HepG2 (cell line): ENCODE measurements around the gene TNNT3. TPM values are rescaled to one million over a fixed set of nuclear protein-coding genes. Genes with fewer than 3 reads are reported as not detected.

Experiments used
- ATAC-seq: fragments of 200-7000 bp; cut with Tn5 transposase; 3 replicates; pipeline ENCODE4 v1.9.1; 2020; ENCODE audit warnings: mild to moderate bottlenecking, moderate library complexity
- BruUV-seq: library from RNA; stranded (reverse); fragments of 400-500 nt; replicated peaks from 2 replicates; lab custom pipeline; 2021; lab: Mats Ljungman, UMichigan
- CTCF ChIA-PET: fragments of 300-600 bp; formaldehyde crosslinking; extraction: SDS; loops from one replicate; lab custom pipeline; 2021; ENCODE audit warnings: low total read pairs, inconsistent platforms, low intra/inter-chr PET ratio; lab: Yijun Ruan, JAX
- POLR2A ChIA-PET: fragments of 350-600 bp; sonication (Branson Sonifier 250); formaldehyde crosslinking; loops from one replicate; lab custom pipeline; 2020; ENCODE audit warnings: antibody characterized with exemption, inconsistent platforms; lab: Yijun Ruan, JAX
- DNase-seq: peaks from one replicate; pipeline ENCODE4 v3.0.0-alpha.2; 2015; ENCODE audit warnings: low spot score
- FAIRE-seq: peaks from 3 replicates; lab custom pipeline; 2011; peaks lifted over from hg19 to GRCh38; lab: Jason Lieb, UNC
- H2AFZ ChIP-seq: one replicate; pipeline ENCODE4 v1.6.1; 2011; ENCODE audit warnings: low read length, inconsistent platforms
- H3K27ac ChIP-seq: fragments of 300-600 bp; 3 replicates; pipeline ENCODE4 v1.8.0; 2011; ENCODE audit warnings: mixed run types, mild to moderate bottlenecking, mixed read lengths, low read length, inconsistent platforms; ENCODE audit not compliant: insufficient read depth; ENCODE audit errors: extremely low read length
- H3K27me3 ChIP-seq, 2 experiments: fragments of 200-600 bp in 1 of 2; 2 replicates in 1 of 2; 3 replicates in 1 of 2; pipeline versions ENCODE4 v1.6.0 to v1.8.0; 2011; ENCODE audit warnings: low read length in 2 of 2, mild to moderate bottlenecking in 2 of 2, moderate library complexity in 2 of 2, inconsistent platforms in 1 of 2; ENCODE audit not compliant: insufficient read depth in 2 of 2, control insufficient read depth in 1 of 2
- H3K36me3 ChIP-seq, 2 experiments: fragments of 200-600 bp in 1 of 2; replicated peaks in 1 of 2; 2 replicates in 1 of 2; 3 replicates in 1 of 2; pipeline versions ENCODE4 v1.5.1 to v1.8.0; 2011; ENCODE audit warnings: low read length in 2 of 2, inconsistent platforms in 1 of 2; ENCODE audit not compliant: insufficient read depth in 2 of 2, control insufficient read depth in 1 of 2
- H3K4me1 ChIP-seq: 2 replicates; pipeline ENCODE4 v1.5.1; 2012; ENCODE audit warnings: low read length, inconsistent platforms; ENCODE audit not compliant: insufficient read depth
- H3K4me2 ChIP-seq: 2 replicates; pipeline ENCODE4 v1.6.0; 2011; ENCODE audit warnings: low read depth, low read length, inconsistent platforms
- H3K4me3 ChIP-seq, 3 experiments: fragments of 200-600 bp in 1 of 3; sonication (generic), shearing (Covaris generic) in 1 of 3; replicated peaks in 1 of 3; 2 replicates each; pipeline ENCODE4 v1.5.1; 2011 to 2016; ENCODE audit warnings: low read length in 3 of 3, inconsistent platforms in 2 of 3, low read depth in 2 of 3, mild to moderate bottlenecking in 2 of 3, control low read depth in 1 of 3, mixed read lengths in 1 of 3; ENCODE audit not compliant: insufficient read depth in 1 of 3
- H3K79me2 ChIP-seq: one replicate; pipeline ENCODE4 v1.6.1; 2011; ENCODE audit warnings: low read length, inconsistent platforms; ENCODE audit not compliant: insufficient read depth
- H3K9ac ChIP-seq: 2 replicates; pipeline ENCODE4 v1.6.0; 2011; ENCODE audit warnings: mild to moderate bottlenecking, low read depth, low read length, inconsistent platforms; ENCODE audit not compliant: insufficient read depth
- H3K9me3 ChIP-seq: 2 replicates; pipeline ENCODE4 v1.5.1; 2012; ENCODE audit warnings: mild to moderate bottlenecking, low read length
- H4K20me1 ChIP-seq: 2 replicates; pipeline ENCODE4 v1.6.0; 2011; ENCODE audit warnings: inconsistent platforms, mild to moderate bottlenecking, low read length, moderate library complexity; ENCODE audit not compliant: insufficient read depth
- HNF4A ChIP-seq: sonication (generic); formaldehyde crosslinking; IDR thresholded peaks from 2 replicates; pipeline ENCODE4 v1.4.0; 2020; ENCODE audit warnings: missing genetic modification reagents
- HOXA7 ChIP-seq: sonication (generic); formaldehyde crosslinking; IDR thresholded peaks from 2 replicates; pipeline ENCODE4 v1.8.1; 2022; ENCODE audit warnings: mild to moderate bottlenecking, missing genetic modification reagents, moderate library complexity
- KDM2A ChIP-seq: sonication (generic); formaldehyde crosslinking; IDR thresholded peaks from 2 replicates; pipeline ENCODE4 v1.4.0; 2020; ENCODE audit warnings: low read depth, missing genetic modification reagents, borderline replicate concordance
- TBL1XR1 ChIP-seq: fragments of 150-350 bp; IDR thresholded peaks from 2 replicates; pipeline ENCODE4 v1.6.1; 2014; ENCODE audit warnings: borderline replicate concordance, low read length; ENCODE audit not compliant: partially characterized antibody
- ZBTB7A ChIP-seq: sonication (generic); formaldehyde crosslinking; IDR thresholded peaks from 2 replicates; pipeline ENCODE4 v1.8.0; 2022; ENCODE audit warnings: mild to moderate bottlenecking, missing genetic modification reagents
- WGBS: methylation state at CpG from one replicate; pipeline ENCODE4 v1.1.6; 2017; ENCODE audit warnings: low lambda C conversion rate; 5-methylcytosine and 5-hydroxymethylcytosine counted together
- in situ Hi-C: cut with HindIII; loops from 2 replicates; pipeline ENCODE4 v1.10.0; 2017; ENCODE audit warnings: low pct_unique_long_range_greater_than_20kb; ENCODE audit not compliant: extremely low pct_ligation_motif_present
- intact Hi-C: fragments of 100-400 bp; cut with micrococcal nuclease; formaldehyde crosslinking; loops from one replicate; pipeline ENCODE4 v1.10.0; 2022; ENCODE audit not compliant: unreplicated experiment
- polyA plus RNA-seq, 8 experiments: library from polyadenylated mRNA; depleted of rRNA in 3 of 8; stranded (reverse) in 7 of 8; unstranded in 1 of 8; fragments of >200 nt; fragmentation: Illumina TruSeq in 4 of 8; extraction: Trizol in 4 of 8; gene quantifications; 2 replicates each; pipeline versions ENCODE4 v1.2.1 to v1.2.3, GENCODE V29; 2011 to 2016; ENCODE audit warnings: low read depth in 4 of 8, missing spikeins in 1 of 8, mixed read lengths in 1 of 8; ENCODE audit not compliant: insufficient read depth in 1 of 8
- total RNA-seq, 5 experiments: library from RNA; depleted of rRNA; stranded (reverse); fragments of >200 nt; fragmentation: Illumina TruSeq; extraction: Trizol; gene quantifications; 2 replicates each; pipeline ENCODE4 v1.2.3, GENCODE V29; 2016; ENCODE audit warnings: low read depth in 1 of 5
- TF ChIP-seq, protein P1 (sequence below), 2 experiments: sonication (generic) in 1 of 2; formaldehyde crosslinking in 1 of 2; IDR thresholded peaks; 2 replicates each; pipeline versions ENCODE4 v1.4.0 to v1.6.1; 2016 to 2020; ENCODE audit warnings: borderline replicate concordance in 1 of 2, low read depth in 1 of 2, mild to moderate bottlenecking in 1 of 2, missing genetic modification reagents in 1 of 2
- TF ChIP-seq, protein P2 (sequence below): sonication (generic); formaldehyde crosslinking; conservative IDR thresholded peaks from 2 replicates; pipeline ENCODE4 v1.5.0; 2020; ENCODE audit warnings: missing genetic modification reagents
- TF ChIP-seq, protein P3 (sequence below): sonication (generic); formaldehyde crosslinking; IDR thresholded peaks from one replicate; pipeline ENCODE4 v1.5.1; 2020; ENCODE audit warnings: mild to moderate bottlenecking, missing genetic modification reagents; ENCODE audit errors: not compliant biosample characterization

Gene TNNT3
- total and polyA plus RNA-seq, 2 of the 13 experiments (the other 11 are each of a cell fraction or from before 2014, with no cell fraction given): not detected

DNA sequence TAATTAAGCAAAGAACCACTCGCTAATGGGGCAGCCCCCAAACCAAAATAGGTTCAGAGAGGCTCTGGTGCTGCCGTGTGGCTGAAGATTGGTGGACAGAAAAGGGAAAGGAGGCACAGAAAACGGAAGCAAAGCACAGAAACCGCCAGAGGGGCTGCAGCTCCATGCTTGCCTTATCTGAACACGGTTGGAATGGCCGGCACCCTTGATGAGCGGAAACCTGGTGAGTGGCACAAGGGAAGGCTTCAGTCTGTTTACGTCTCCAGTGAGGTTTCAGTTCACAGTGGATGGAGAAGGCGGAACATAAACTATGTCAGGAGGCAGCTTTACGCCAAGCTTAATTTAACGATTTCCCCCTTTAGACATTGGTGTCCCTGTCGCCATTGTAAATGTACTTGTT is 22.6 kb upstream of the TNNT3 start (continued):
- TF ChIP-seq, protein P1, sequence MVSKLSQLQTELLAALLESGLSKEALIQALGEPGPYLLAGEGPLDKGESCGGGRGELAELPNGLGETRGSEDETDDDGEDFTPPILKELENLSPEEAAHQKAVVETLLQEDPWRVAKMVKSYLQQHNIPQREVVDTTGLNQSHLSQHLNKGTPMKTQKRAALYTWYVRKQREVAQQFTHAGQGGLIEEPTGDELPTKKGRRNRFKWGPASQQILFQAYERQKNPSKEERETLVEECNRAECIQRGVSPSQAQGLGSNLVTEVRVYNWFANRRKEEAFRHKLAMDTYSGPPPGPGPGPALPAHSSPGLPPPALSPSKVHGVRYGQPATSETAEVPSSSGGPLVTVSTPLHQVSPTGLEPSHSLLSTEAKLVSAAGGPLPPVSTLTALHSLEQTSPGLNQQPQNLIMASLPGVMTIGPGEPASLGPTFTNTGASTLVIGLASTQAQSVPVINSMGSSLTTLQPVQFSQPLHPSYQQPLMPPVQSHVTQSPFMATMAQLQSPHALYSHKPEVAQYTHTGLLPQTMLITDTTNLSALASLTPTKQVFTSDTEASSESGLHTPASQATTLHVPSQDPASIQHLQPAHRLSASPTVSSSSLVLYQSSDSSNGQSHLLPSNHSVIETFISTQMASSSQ (IDR thresholded peaks at IDR 0.05; ENCODE audit: low read depth): no peak
- TF ChIP-seq, protein P1 (CRISPR knock-in tag; IDR thresholded peaks at IDR 0.05; ENCODE audit: borderline replicate concordance): no peak

DNA sequence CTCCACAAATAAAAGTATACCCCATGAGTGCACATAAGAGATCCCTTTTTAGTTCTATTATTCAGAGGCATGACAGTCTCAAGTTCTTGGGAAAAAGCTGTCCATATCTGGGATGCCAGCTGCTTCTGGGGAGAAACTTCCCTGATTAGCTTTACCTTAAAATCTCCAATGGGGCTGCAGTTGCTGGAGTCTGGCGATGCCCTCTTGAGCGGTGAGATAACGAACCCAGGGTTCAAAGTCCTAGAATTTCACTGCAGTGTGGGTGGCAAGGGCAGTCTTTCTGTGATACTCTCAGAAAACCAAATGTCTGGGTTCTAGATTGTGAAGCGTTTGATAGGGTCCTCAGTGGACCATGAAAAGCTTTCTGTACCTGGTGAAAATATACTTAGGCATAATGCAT is 20.4 kb upstream of the TNNT3 start:
- Histone ChIP-seq H3K27ac (no peak overlapping the region), H2AFZ (no peak overlapping the region), H3K27me3 (peaks cover 0 to 41% of the 10 kb centered on the region in 2 experiments; a peak in 2 of 5 replicates), H3K79me2 (no peaks in the 10 kb centered on the region), H3K9ac (no peak overlapping the region), H3K36me3 (no peaks in the 10 kb centered on the region), H4K20me1 (no peaks in the 10 kb centered on the region), H3K4me3 (no peak overlapping the region), H3K4me1 (peaks cover 9% of the 10 kb centered on the region), H3K9me3 (no peaks in the 10 kb centered on the region), H3K4me2 (no peak overlapping the region)
- FAIRE-seq: no peak
- ChIA-PET CTCF (no interaction called here), POLR2A (interaction anchor here (0.8 kb wide), 1 partner anchor 49 kb away, joined by 3 read pairs; no protein-coding TSS in a partner anchor)
- no peak for ATAC-seq
- intact Hi-C loops (no loop called here), in situ Hi-C loops (no loop called here)
- BruUV-seq: no TSS peak
- no peak for DNase-seq
- TF ChIP-seq, protein P2, sequence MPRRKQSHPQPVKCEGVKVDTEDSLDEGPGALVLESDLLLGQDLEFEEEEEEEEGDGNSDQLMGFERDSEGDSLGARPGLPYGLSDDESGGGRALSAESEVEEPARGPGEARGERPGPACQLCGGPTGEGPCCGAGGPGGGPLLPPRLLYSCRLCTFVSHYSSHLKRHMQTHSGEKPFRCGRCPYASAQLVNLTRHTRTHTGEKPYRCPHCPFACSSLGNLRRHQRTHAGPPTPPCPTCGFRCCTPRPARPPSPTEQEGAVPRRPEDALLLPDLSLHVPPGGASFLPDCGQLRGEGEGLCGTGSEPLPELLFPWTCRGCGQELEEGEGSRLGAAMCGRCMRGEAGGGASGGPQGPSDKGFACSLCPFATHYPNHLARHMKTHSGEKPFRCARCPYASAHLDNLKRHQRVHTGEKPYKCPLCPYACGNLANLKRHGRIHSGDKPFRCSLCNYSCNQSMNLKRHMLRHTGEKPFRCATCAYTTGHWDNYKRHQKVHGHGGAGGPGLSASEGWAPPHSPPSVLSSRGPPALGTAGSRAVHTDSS (CRISPR knock-in tag): no peak
- TF ChIP-seq TBL1XR1: no peak
- no peak for TF ChIP-seq ZBTB7A (CRISPR knock-in tag)
- TF ChIP-seq HNF4A: peak; percentile 41; the same call in 1 of the 2 replicates
- TF ChIP-seq, protein P3, sequence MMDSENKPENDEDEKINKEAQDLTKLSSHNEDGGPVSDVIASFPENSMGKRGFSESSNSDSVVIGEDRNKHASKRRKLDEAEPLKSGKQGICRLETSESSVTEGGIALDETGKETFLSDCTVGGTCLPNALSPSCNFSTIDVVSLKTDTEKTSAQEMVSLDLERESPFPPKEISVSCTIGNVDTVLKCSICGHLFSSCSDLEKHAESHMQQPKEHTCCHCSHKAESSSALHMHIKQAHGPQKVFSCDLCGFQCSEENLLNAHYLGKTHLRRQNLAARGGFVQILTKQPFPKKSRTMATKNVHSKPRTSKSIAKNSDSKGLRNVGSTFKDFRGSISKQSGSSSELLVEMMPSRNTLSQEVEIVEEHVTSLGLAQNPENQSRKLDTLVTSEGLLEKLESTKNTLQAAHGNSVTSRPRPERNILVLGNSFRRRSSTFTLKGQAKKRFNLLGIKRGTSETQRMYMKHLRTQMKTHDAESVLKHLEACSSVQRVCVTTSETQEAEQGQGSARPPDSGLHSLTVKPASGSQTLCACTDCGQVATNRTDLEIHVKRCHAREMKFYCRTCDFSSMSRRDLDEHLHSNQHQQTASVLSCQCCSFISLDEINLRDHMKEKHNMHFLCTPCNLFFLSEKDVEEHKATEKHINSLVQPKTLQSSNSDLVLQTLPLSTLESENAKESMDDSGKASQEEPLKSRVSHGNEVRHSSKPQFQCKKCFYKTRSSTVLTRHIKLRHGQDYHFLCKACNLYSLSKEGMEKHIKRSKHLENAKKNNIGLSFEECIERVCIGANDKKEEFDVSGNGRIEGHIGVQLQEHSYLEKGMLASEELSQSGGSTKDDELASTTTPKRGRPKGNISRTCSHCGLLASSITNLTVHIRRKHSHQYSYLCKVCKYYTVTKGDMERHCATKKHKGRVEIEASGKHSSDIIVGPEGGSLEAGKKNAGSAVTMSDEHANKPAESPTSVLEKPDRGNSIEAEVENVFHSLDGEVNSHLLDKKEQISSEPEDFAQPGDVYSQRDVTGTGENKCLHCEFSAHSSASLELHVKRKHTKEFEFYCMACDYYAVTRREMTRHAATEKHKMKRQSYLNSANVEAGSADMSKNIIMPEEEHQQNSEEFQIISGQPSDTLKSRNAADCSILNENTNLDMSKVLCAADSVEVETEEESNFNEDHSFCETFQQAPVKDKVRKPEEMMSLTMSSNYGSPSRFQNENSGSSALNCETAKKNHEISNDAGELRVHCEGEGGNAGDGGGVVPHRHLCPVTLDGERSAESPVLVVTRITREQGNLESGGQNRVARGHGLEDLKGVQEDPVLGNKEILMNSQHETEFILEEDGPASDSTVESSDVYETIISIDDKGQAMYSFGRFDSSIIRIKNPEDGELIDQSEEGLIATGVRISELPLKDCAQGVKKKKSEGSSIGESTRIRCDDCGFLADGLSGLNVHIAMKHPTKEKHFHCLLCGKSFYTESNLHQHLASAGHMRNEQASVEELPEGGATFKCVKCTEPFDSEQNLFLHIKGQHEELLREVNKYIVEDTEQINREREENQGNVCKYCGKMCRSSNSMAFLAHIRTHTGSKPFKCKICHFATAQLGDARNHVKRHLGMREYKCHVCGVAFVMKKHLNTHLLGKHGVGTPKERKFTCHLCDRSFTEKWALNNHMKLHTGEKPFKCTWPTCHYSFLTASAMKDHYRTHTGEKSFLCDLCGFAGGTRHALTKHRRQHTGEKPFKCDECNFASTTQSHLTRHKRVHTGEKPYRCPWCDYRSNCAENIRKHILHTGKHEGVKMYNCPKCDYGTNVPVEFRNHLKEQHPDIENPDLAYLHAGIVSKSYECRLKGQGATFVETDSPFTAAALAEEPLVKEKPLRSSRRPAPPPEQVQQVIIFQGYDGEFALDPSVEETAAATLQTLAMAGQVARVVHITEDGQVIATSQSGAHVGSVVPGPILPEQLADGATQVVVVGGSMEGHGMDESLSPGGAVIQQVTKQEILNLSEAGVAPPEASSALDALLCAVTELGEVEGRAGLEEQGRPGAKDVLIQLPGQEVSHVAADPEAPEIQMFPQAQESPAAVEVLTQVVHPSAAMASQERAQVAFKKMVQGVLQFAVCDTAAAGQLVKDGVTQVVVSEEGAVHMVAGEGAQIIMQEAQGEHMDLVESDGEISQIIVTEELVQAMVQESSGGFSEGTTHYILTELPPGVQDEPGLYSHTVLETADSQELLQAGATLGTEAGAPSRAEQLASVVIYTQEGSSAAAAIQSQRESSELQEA (CRISPR knock-in tag): no peak
- TF ChIP-seq HOXA7 (CRISPR knock-in tag): no peak
- no peak for TF ChIP-seq KDM2A (CRISPR knock-in tag)
- WGBS: 0% methylated on average over 4 of the region's 4 CpGs
